SK-N-MC (cell line): ENCODE measurements around the gene ZBTB20.

Experiments
- DNase-seq: peaks from one replicate; pipeline ENCODE4 v3.0.0-alpha.2; 2011; ENCODE audit warnings: low read depth, low spot score
- H3K27ac ChIP-seq: fragments of 200-600 bp; sonication (generic); 2 replicates; pipeline ENCODE4 v1.5.1; 2016; ENCODE audit warnings: mixed run types
- H3K36me3 ChIP-seq: fragments of 200-600 bp; sonication (generic); 2 replicates; pipeline ENCODE4 v1.6.1; 2017; ENCODE audit warnings: antibody characterized with exemption, low read length, mixed read lengths; ENCODE audit not compliant: insufficient read depth
- H3K4me3 ChIP-seq: fragments of 200-600 bp; sonication (generic); 2 replicates; pipeline ENCODE4 v1.5.1; 2016
- H3K9ac ChIP-seq: fragments of 200-600 bp; sonication (generic); 2 replicates; pipeline ENCODE4 v1.8.0; 2017; ENCODE audit warnings: mixed run types, mixed read lengths; ENCODE audit not compliant: insufficient read length
- H3K9me3 ChIP-seq: fragments of 200-600 bp; sonication (generic); 2 replicates; pipeline ENCODE4 v1.6.1; 2017; ENCODE audit warnings: low read depth, mild to moderate bottlenecking, antibody characterized with exemption, low read length, moderate library complexity, mixed read lengths
- EZH2 ChIP-seq: fragments of 200-600 bp; sonication (generic); IDR thresholded peaks from one replicate; pipeline ENCODE4 v1.6.1; 2017; ENCODE audit warnings: antibody characterized with exemption
- FOXP2 ChIP-seq: optimal IDR thresholded peaks from 2 replicates; pipeline ENCODE3; 2011; ENCODE audit warnings: mild to moderate bottlenecking, moderate library complexity; ENCODE audit not compliant: insufficient read depth; ENCODE audit errors: extremely low read length, control extremely low read depth
- POLR2AphosphoS5 ChIP-seq: IDR thresholded peaks from 2 replicates; pipeline ENCODE4 v1.6.1; 2012; ENCODE audit warnings: mild to moderate bottlenecking, low read depth, low read length, borderline replicate concordance

The ZBTB20 gene

DNA sequence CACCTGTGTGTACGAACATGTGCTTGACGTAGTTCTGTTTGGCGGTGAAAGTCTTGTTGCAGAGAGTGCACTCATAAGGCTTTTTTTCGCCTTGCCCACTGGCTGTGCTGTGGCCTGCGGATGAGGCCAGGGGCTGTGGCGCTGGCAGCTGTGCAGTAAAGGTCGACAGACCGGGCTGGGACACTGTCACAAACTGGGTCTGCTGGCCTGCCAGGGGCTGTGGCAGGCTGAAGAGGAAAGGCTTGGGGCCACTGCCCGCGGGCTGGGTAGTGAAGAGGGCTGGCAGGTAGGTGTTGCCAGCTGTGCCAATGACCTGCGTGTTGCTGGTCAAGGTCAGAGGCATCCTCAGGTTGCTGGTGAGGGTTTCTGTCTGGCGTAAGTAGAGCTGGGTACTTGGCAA is 796.8 kb downstream of the ZBTB20 start:
- Histone ChIP-seq H3K9me3 (no peaks in the 10 kb centered on the region), H3K36me3 (no peaks in the 10 kb centered on the region), H3K9ac (no peak overlapping the region), H3K27ac (no peak overlapping the region), H3K4me3 (no peak overlapping the region)
- DNase-seq: no peak
- TF ChIP-seq EZH2: no peak

GRCh38 chr3:114344492-114344891 is 802.6 kb downstream of the ZBTB20 start:
- Histone ChIP-seq H3K4me3 (no peak overlapping the region), H3K27ac (no peak overlapping the region), H3K9me3 (no peaks in the 10 kb centered on the region), H3K9ac (no peak overlapping the region), H3K36me3 (no peaks in the 10 kb centered on the region)
- TF ChIP-seq FOXP2: no peak
- TF ChIP-seq POLR2AphosphoS5: no peak
- no peak for TF ChIP-seq EZH2
- DNase-seq: no peak

DNA sequence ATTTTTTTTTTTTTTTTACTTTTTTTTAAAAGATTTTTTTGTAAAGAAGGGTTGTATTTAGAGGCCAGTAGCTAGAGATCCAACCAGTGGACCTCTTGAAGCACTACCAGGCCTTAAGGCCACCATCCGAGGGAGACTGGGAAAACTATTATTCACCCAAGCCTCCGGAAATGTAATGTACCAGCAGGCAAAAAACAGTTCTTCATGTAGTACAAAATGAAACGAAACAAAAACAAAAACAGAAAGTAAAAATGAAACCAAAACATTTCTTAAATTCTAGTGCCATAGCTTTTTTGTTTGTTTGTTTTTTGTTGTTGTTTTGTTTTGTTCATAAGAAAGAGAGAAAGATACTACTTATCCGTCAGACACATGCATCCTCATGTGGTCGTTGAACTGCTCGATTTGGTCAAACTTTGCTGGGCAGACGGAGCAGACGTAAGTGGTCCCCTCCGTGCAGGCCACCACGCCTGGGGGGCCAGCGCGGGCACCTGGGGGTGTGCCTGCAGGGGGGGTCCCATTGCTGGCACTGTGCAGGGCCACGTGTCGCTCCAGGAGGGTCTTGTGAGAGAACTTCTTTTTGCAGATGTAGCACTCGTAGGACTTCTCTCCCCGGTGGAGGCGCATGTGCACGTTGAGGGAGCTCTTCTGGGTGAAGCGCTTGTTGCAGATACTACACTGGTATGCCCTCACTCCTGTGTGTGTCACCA is 808.3 kb downstream of the ZBTB20 start:
- Histone ChIP-seq H3K27ac (no peak overlapping the region), H3K9ac (no peak overlapping the region), H3K9me3 (no peaks in the 10 kb centered on the region), H3K4me3 (no peak overlapping the region), H3K36me3 (no peaks in the 10 kb centered on the region)
- no peak for DNase-seq
- TF ChIP-seq FOXP2: no peak
- TF ChIP-seq POLR2AphosphoS5: no peak
- no peak for TF ChIP-seq EZH2

GRCh38 chr3:114336857-114337256 is 810.2 kb downstream of the ZBTB20 start:
- Histone ChIP-seq H3K9ac (no peak overlapping the region), H3K9me3 (no peaks in the 10 kb centered on the region), H3K27ac (no peak overlapping the region), H3K36me3 (no peaks in the 10 kb centered on the region), H3K4me3 (no peak overlapping the region)
- TF ChIP-seq FOXP2: no peak
- TF ChIP-seq POLR2AphosphoS5: no peak
- TF ChIP-seq EZH2: no peak
- DNase-seq: no peak

GRCh38 chr3:114336122-114336697 is 810.9 kb downstream of the ZBTB20 start:
- no peak for DNase-seq
- TF ChIP-seq FOXP2 (no peak), EZH2 (no peak), POLR2AphosphoS5 (no peak)

DNA sequence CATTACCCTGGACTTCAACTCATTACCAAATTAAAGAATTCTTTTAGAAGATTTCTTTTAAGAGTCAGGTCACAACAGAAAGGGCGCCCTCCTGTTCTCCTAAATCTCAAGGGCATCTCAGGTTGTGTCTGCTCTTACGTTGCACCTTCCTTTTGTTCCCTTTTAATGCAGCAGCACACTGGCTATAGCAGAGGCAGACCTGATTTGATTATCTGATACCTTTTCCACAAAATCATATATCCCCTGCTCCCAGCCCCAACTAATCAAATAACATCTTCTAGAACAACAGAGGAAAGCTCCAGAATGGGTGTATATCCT is 813.2 kb downstream of the ZBTB20 start:
- Histone ChIP-seq H3K4me3 (no peak overlapping the region), H3K9me3 (no peaks in the 10 kb centered on the region), H3K27ac (no peak overlapping the region), H3K9ac (no peak overlapping the region), H3K36me3 (no peaks in the 10 kb centered on the region)
- DNase-seq: no peak
- TF ChIP-seq FOXP2 (no peak), POLR2AphosphoS5 (no peak), EZH2 (no peak)

More at GRCh38 chr3:114336122-114336697, 810.9 kb downstream of the ZBTB20 start:
- Histone ChIP-seq H3K9ac (no peak overlapping the region), H3K36me3 (no peaks in the 10 kb centered on the region), H3K4me3 (no peak overlapping the region), H3K9me3 (no peaks in the 10 kb centered on the region), H3K27ac (no peak overlapping the region)

DNA sequence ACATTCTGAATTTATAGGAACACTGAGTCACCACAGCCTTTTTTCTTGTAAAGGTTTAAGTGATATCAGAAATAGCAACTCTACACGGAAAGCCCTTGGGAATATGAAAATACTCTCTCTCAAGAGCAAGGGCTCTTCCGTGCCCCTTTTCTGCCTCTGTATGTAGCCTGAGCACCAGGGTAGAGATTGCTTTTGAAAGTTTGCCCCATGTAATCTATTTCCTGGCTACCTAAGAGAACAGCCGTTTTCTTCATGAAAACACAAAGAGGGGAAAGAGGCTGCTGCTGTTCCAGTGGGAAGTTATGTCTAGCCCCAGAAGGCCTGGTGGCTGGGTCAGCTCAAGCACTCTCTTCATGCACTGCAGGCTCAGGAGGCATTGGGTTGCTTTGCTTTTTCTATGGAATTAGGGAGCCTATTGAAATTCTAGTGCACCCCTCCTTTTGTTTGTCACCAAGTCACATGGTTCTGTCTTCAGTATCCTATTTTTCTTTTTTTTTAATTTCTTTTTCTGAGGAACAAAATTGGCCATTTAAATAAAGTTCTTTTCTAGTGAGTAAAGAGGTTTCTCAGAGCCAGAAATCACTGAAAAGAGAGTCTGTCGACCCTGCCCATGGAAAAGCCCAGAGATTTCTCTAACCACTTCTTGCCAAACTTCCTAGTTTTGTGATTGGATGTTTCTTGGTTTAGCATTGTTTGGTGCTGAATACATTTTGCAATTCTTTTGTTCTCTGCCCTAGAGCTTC is 813.7 kb downstream of the ZBTB20 start:
- no peak for TF ChIP-seq EZH2
- no peak for TF ChIP-seq FOXP2
- no peak for TF ChIP-seq POLR2AphosphoS5
- H3K9ac ChIP-seq: no peak overlapping the region
- H3K36me3 ChIP-seq: no peaks in the 10 kb centered on the region
- DNase-seq: no peak
- H3K9me3 ChIP-seq: no peaks in the 10 kb centered on the region
- H3K4me3 ChIP-seq: no peak overlapping the region
- H3K27ac ChIP-seq: no peak overlapping the region

DNA sequence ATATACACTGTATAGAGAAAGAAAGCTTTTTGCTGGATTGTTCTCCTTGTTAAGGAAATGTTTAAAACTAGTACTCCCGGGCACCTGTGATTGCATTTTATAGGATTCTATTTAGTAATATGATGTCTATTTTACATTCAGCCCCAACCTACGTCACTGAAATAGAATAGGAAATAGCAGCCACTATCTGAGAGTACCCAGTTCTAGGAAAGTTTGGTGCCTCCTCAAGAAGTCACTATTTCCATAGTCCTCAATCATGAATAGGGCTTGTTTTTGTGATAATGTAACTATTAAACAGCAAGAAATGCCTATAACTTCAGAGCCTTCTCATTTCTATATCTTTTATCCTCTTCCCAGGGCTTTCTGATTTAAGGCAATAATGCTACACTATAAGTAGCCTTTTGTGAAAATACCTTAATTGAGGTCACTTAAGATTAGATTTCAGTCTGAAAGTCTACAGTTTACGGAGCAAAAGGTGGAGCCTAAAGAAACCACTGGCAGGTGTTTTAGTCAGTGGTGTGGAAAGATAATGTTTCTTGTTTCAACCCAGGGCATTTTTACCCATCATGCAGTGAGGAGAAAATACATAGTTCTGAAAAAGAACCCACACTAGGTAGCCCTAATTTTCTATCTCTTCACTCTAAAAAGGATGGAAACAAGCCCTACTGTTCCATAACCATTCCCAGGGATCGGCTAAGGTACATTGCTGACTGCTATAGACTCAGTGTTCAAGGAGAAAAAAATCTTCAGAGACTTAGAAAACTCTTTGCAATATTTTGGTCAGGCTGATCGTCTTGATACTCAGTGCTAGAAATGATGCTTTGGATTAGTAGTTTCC is 814.5 kb downstream of the ZBTB20 start:
- H3K9ac ChIP-seq: no peak overlapping the region

More for the DNA sequence above, 814.5 kb downstream of the ZBTB20 start:
- Histone ChIP-seq H3K4me3 (no peak overlapping the region), H3K36me3 (no peaks in the 10 kb centered on the region), H3K9me3 (no peaks in the 10 kb centered on the region), H3K27ac (no peak overlapping the region)
- no peak for DNase-seq
- no peak for TF ChIP-seq EZH2
- TF ChIP-seq FOXP2: no peak
- no peak for TF ChIP-seq POLR2AphosphoS5
